MCF 10A (cell line): ENCODE measurements around the gene POLR2E. TPM values are rescaled to one million over a fixed set of nuclear protein-coding genes. Genes with fewer than 3 reads are reported as not detected.

Experiments
- BruUV-seq: library from RNA; stranded (reverse); fragments of 400-500 nt; replicated peaks from 2 replicates; lab custom pipeline; 2021; lab: Mats Ljungman, UMichigan
- CTCF ChIA-PET: fragments of 300-600 bp; sonication (Branson Sonifier 250); formaldehyde crosslinking; extraction: SDS; loops from one replicate; lab custom pipeline; 2021; ENCODE audit warnings: antibody characterized with exemption, inconsistent platforms; lab: Yijun Ruan, JAX
- POLR2A ChIA-PET: fragments of 300-600, 350-650 bp; sonication (Branson Sonifier 250); formaldehyde crosslinking; extraction: SDS; loops from one replicate; lab custom pipeline; 2020; ENCODE audit warnings: antibody characterized with exemption, inconsistent platforms; lab: Yijun Ruan, JAX
- DNase-seq: peaks from one replicate; pipeline ENCODE4 v3.0.0-alpha.2; 2018; ENCODE audit not compliant: unreplicated experiment
- H3K27ac Mint-ChIP-seq: one replicate; pipeline ENCODE4 v1.8.0; 2022; ENCODE audit warnings: mild to moderate bottlenecking, low read depth, mixed read lengths; ENCODE audit not compliant: unreplicated experiment
- H3K27me3 Mint-ChIP-seq: one replicate; pipeline ENCODE4 v1.8.0; 2022; ENCODE audit warnings: mixed read lengths; ENCODE audit not compliant: insufficient read depth, unreplicated experiment
- H3K36me3 Mint-ChIP-seq: one replicate; pipeline ENCODE4 v1.8.0; 2022; ENCODE audit warnings: mild to moderate bottlenecking, moderate library complexity, mixed read lengths; ENCODE audit not compliant: insufficient read depth, unreplicated experiment
- H3K4me1 Mint-ChIP-seq: one replicate; pipeline ENCODE4 v1.8.0; 2022; ENCODE audit warnings: mixed read lengths; ENCODE audit not compliant: insufficient read depth, unreplicated experiment
- H3K4me3 Mint-ChIP-seq: one replicate; pipeline ENCODE4 v1.8.0; 2022; ENCODE audit warnings: mild to moderate bottlenecking, moderate library complexity, mixed read lengths; ENCODE audit not compliant: unreplicated experiment
- H3K9me3 Mint-ChIP-seq: one replicate; pipeline ENCODE4 v1.8.0; 2022; ENCODE audit warnings: mixed read lengths; ENCODE audit not compliant: unreplicated experiment
- CTCF ChIP-seq: fragments of 200-600 bp; IDR thresholded peaks from one replicate; pipeline ENCODE4 v1.8.0; 2022; ENCODE audit warnings: antibody characterized with exemption, mild to moderate bottlenecking; ENCODE audit not compliant: unreplicated experiment
- intact Hi-C: fragments of 100-400 bp; cut with micrococcal nuclease; formaldehyde crosslinking; loops from 2 replicates; pipeline ENCODE4 v1.14.1; 2022
- total RNA-seq: library from RNA; stranded (reverse); gene quantifications from 2 replicates; pipeline ENCODE4 v1.2.3, GENCODE V29; 2022

The POLR2E gene
- total RNA-seq, 1 experiment from 2014 or later: 184 TPM

GRCh38 chr19:1085053-1085658 lies 10.0 kb downstream of the POLR2E start:
- intact Hi-C loops: no loop called here
- peaks cover 6% of the 10 kb centered on the region for H3K4me1 Mint-ChIP-seq
- H3K4me3 Mint-ChIP-seq: no peak overlapping the region
- POLR2A ChIA-PET: interaction anchor here (0.6 to 3.8 kb wide), 6 partner anchors 9 to 288 kb away, joined by 3 to 19 read pairs (median 4); partner anchors contain the start of genes ARHGAP45 and PTBP1
- no peaks in the 10 kb centered on the region for H3K9me3 Mint-ChIP-seq
- DNase-seq: no peak
- H3K27me3 Mint-ChIP-seq: no peaks in the 10 kb centered on the region
- TF ChIP-seq CTCF: no peak
- H3K27ac Mint-ChIP-seq: no peak overlapping the region
- no TSS peak for BruUV-seq
- peaks cover 38% of the 10 kb centered on the region for H3K36me3 Mint-ChIP-seq
- CTCF ChIA-PET: interaction anchor here (1.0 kb wide), 1 partner anchor 9 kb away, joined by 3 read pairs; no protein-coding TSS in a partner anchor

- no peaks in the 10 kb centered on the region for H3K9me3 Mint-ChIP-seq
- peaks cover 42% of the 10 kb centered on the region for H3K36me3 Mint-ChIP-seq
- H3K27me3 Mint-ChIP-seq: no peaks in the 10 kb centered on the region
- no peak overlapping the region for H3K4me3 Mint-ChIP-seq
- ChIA-PET CTCF (interaction anchor here (1.0 kb wide), 1 partner anchor 10 kb away, joined by 3 read pairs; no protein-coding TSS in a partner anchor), POLR2A (interaction anchor here (0.7 to 3.8 kb wide), 7 partner anchors 9 to 288 kb away, joined by 3 to 19 read pairs (median 3); partner anchors contain the start of genes ARHGAP45, CNN2 and PTBP1)
- TF ChIP-seq CTCF: no peak
- peaks cover 6% of the 10 kb centered on the region for H3K4me1 Mint-ChIP-seq
- no TSS peak for BruUV-seq
- intact Hi-C loops: no loop called here
- no peak for DNase-seq
- no peak overlapping the region for H3K27ac Mint-ChIP-seq
Observed at GRCh38 chr19:1084024-1084868, 10.9 kb downstream of the POLR2E start.

GRCh38 chr19:1082928-1083816 lies 12.0 kb downstream of the POLR2E start:
- H3K27me3 Mint-ChIP-seq: no peaks in the 10 kb centered on the region

More at GRCh38 chr19:1082928-1083816, 12.0 kb downstream of the POLR2E start:
- Mint-ChIP-seq H3K36me3 (peaks cover 42% of the 10 kb centered on the region), H3K4me1 (peaks cover 6% of the 10 kb centered on the region), H3K4me3 (no peak overlapping the region), H3K9me3 (no peaks in the 10 kb centered on the region), H3K27ac (no peak overlapping the region)
- POLR2A ChIA-PET: interaction anchor here (0.8 to 3.8 kb wide), 6 partner anchors 8 to 56 kb away, joined by 3 to 19 read pairs (median 4); partner anchors contain the start of genes ARHGAP45 and CNN2
- no peak for DNase-seq
- BruUV-seq: no TSS peak
- TF ChIP-seq CTCF: no peak
- intact Hi-C loops: no loop called here
- CTCF ChIA-PET: interaction anchor here (0.6 kb wide), 1 partner anchor 30 kb away, joined by 3 read pairs; no protein-coding TSS in a partner anchor
